Measurements from ENCODE around the gene PCP4.

The PCP4 gene

GRCh38 chr21:39867198-39867650 lies at the start of gene PCP4:
TSS of gene PCP4 (plus strand) at chr21:39867438. CDS start at chr21:39867502, 64 bp downstream.
- in situ Hi-C loops (cut with HindIII; ENCODE audit: low pct_ligation_motif_present, low pct_unique_long_range_greater_than_20kb, low sequenced_read_pairs): no loop called here

DNA sequence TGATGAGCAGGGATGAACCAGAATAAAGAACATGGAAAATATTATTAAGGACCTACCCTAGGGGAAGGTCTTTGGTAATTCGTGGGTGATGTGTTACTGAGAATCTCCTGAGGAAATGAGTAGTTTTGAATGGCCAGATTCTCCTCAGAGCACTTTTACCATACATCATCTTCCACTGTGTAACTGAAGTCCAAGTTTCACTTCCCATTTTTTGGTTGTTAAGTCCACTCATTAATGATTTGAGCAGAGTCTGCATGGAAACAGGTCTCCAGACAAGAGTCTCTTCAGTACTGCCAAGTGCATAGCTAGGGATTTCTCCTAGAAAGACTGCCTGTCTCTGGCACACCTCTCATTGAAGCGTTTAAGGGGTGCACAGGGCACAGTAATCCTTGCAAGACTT lies 48.7 kb upstream of the PCP4 start:
- no peak for DNase-seq
- in situ Hi-C loops (cut with HindIII; ENCODE audit: low pct_ligation_motif_present, low pct_unique_long_range_greater_than_20kb, low sequenced_read_pairs): no loop called here

More at GRCh38 chr21:39867198-39867650, at the start of gene PCP4:
- peak; percentile 33 for DNase-seq

DNA sequence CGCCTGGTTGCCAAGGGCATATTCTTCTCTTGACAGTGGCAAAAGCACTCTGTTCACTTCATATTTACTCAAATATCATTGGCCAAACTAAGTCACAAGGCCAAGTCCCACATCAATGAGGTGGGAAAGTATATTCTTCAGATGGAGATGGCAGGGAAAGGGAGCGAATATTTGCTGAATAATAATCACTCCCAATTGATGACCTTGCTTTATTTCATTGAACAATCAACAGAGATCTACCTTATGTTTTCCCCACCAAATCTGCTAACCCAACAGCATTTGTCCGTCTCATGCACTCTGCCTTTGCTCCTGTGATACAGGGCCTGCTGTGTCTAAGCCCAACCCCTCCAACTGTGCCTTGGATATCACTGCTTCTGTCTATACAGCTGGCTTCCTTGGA lies 45.2 kb upstream of the PCP4 start:
- no peak for DNase-seq
- in situ Hi-C loops (cut with HindIII; ENCODE audit: low pct_ligation_motif_present, low pct_unique_long_range_greater_than_20kb, low sequenced_read_pairs): no loop called here

GRCh38 chr21:39825250-39825649 lies 42.0 kb upstream of the PCP4 start:
- no peak for DNase-seq
- in situ Hi-C loops (cut with HindIII; ENCODE audit: low pct_ligation_motif_present, low pct_unique_long_range_greater_than_20kb, low sequenced_read_pairs): no loop called here

DNA sequence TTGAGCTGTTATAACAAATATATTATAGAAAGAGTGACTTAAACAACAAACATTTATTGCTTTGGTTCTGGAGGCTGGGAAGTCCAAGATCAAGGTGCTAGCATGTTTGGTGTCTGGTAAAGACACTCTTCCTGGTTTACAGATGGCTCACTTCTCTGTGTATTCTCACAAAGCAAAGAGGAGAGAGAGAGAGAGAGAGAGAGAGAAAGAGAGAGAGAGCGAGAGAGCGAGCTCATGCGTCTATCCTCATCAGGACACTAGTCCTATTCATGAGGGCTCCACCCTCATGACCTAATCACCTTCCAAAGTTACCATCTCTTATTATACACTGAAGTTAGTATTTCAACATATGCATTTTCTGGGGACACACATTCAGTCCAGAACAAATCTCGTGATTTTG lies 32.7 kb upstream of the PCP4 start:
- DNase-seq: no peak
- in situ Hi-C loops (cut with HindIII; ENCODE audit: low pct_ligation_motif_present, low pct_unique_long_range_greater_than_20kb, low sequenced_read_pairs): no loop called here

DNA sequence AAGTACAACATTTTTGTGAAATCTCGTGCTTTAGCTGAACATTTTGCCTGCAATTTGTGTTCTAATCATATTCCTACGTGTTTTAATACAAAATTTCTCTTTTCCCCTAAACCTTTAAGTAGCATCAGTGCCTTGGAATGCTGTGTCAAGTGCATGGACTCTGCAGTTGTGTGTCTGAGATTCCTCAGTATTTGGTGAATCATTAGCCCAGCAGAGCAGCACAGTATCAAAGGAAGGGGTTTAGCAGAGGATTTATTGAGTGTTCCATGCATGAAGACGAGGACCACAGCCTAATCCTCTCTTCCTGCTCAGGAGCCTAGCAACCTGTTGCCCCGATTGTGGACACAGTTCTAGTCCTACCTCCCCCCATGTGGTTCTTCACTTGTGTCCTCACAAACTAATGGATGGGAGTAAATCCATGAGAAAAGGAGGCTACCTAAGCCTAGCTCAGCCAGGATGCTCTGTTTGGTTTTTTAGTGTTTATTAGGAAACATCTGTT lies 29.3 kb upstream of the PCP4 start:
- in situ Hi-C loops (cut with HindIII; ENCODE audit: low pct_ligation_motif_present, low pct_unique_long_range_greater_than_20kb, low sequenced_read_pairs): no loop called here
- DNase-seq: peak; percentile 82

- no peak for DNase-seq
- in situ Hi-C loops (cut with HindIII; ENCODE audit: low pct_ligation_motif_present, low pct_unique_long_range_greater_than_20kb, low sequenced_read_pairs): no loop called here
Measured at GRCh38 chr21:39840373-39841097, 26.7 kb upstream of the PCP4 start.

GRCh38 chr21:39842741-39843459 lies 24.3 kb upstream of the PCP4 start:
- DNase-seq: no peak
- in situ Hi-C loops (cut with HindIII; ENCODE audit: low pct_ligation_motif_present, low pct_unique_long_range_greater_than_20kb, low sequenced_read_pairs): no loop called here

- DNase-seq: no peak
- in situ Hi-C loops (cut with HindIII; ENCODE audit: low pct_ligation_motif_present, low pct_unique_long_range_greater_than_20kb, low sequenced_read_pairs): no loop called here
Measured at GRCh38 chr21:39843483-39843882, 23.8 kb upstream of the PCP4 start.

- in situ Hi-C loops (cut with HindIII; ENCODE audit: low pct_ligation_motif_present, low pct_unique_long_range_greater_than_20kb, low sequenced_read_pairs): no loop called here
- no peak for DNase-seq
Measured at GRCh38 chr21:39843916-39844315, 23.3 kb upstream of the PCP4 start.

DNA sequence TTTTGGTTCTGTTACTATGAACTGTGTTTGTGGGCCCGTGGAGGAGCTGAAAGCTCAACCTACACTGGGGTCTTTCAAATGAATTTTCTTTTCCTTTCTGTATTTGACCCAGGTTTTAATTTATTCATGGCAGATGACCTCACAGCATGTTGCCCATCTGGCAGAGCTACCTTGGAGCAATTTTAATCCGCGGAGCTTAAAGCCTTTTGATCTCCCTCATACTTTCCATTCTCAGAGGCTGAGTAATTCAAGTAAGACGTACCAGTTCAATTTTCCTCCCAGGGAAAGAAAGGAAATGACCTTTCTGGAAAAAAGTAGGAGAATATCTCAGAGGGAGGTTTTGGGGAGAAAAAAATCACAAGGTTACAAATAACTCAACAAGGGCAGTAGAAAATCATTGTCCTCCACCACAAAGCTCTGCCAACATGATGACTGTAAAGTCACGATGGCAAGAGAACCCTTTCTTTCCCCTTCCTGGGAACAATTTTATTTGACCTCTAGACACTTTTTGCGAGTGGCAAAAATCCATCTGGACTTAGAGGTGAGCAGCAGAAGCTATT lies 21.6 kb upstream of the PCP4 start:
- in situ Hi-C loops (cut with HindIII; ENCODE audit: low pct_ligation_motif_present, low pct_unique_long_range_greater_than_20kb, low sequenced_read_pairs): no loop called here
- DNase-seq: peak; percentile 87

- in situ Hi-C loops (cut with HindIII; ENCODE audit: low pct_ligation_motif_present, low pct_unique_long_range_greater_than_20kb, low sequenced_read_pairs): no loop called here
Measured at GRCh38 chr21:39847877-39848276, 19.4 kb upstream of the PCP4 start.

GRCh38 chr21:39849014-39849655 lies 18.1 kb upstream of the PCP4 start:
- no peak for DNase-seq
- in situ Hi-C loops (cut with HindIII; ENCODE audit: low pct_ligation_motif_present, low pct_unique_long_range_greater_than_20kb, low sequenced_read_pairs): no loop called here

More at GRCh38 chr21:39847877-39848276, 19.4 kb upstream of the PCP4 start:
- DNase-seq: no peak

GRCh38 chr21:39850333-39850732 lies 16.9 kb upstream of the PCP4 start:
- in situ Hi-C loops (cut with HindIII; ENCODE audit: low pct_ligation_motif_present, low pct_unique_long_range_greater_than_20kb, low sequenced_read_pairs): no loop called here
- no peak for DNase-seq

- DNase-seq: no peak
- in situ Hi-C loops (cut with HindIII; ENCODE audit: low pct_ligation_motif_present, low pct_unique_long_range_greater_than_20kb, low sequenced_read_pairs): no loop called here
Measured at GRCh38 chr21:39851002-39851618, 16.1 kb upstream of the PCP4 start.

GRCh38 chr21:39852021-39852721 lies 15.1 kb upstream of the PCP4 start:
- DNase-seq: no peak
- in situ Hi-C loops (cut with HindIII; ENCODE audit: low pct_ligation_motif_present, low pct_unique_long_range_greater_than_20kb, low sequenced_read_pairs): no loop called here

- no peak for DNase-seq
- in situ Hi-C loops (cut with HindIII; ENCODE audit: low pct_ligation_motif_present, low pct_unique_long_range_greater_than_20kb, low sequenced_read_pairs): no loop called here
Measured at GRCh38 chr21:39852726-39853500, 14.3 kb upstream of the PCP4 start.

Measured in ACHN (cell line).